Measurements from ENCODE around the gene VMO1. TPM values are rescaled to one million over a fixed set of nuclear protein-coding genes. Genes with fewer than 3 reads are reported as not detected.
A peak's percentile ranks its signal among the peaks of the same experiment; 100 is the strongest.

VMO1 gene
- total RNA-seq, 1 experiment from 2014 or later = not detected

- no peak overlapping the region for H2BK5ac ChIP-seq (ENCODE audit: insufficient read length, low read length)
- peaks cover 5% of the 10 kb centered on the region for H3K23me2 ChIP-seq (ENCODE audit: insufficient read length, low read depth, low read length, poor library complexity, severe bottlenecking)
- H4K8ac ChIP-seq (replicated peaks; ENCODE audit: insufficient read length, low read depth, low read length) = no peak overlapping the region
- no peak overlapping the region for H4K5ac ChIP-seq (ENCODE audit: insufficient read length, low read depth, low read length)
- H4K20me1 ChIP-seq (ENCODE audit: control insufficient read depth, insufficient read depth, insufficient read length) = no peaks in the 10 kb centered on the region
- H3K4ac ChIP-seq (ENCODE audit: low read depth, low read length) = no peak overlapping the region
- TF ChIP-seq CTCF (conservative IDR thresholded peaks at IDR 0.05) = no peak
- H3K23ac ChIP-seq (ENCODE audit: insufficient read length, low read depth, low read length) = no peak overlapping the region
- no peak overlapping the region for H3K27ac ChIP-seq (ENCODE audit: insufficient read length, low read depth, low read length)
- peaks cover 15 to 16% of the 10 kb centered on the region in 2 experiments for H3K4me1 Mint-ChIP-seq
- H3K79me1 ChIP-seq (ENCODE audit: insufficient read depth, low read depth, low read length, poor library complexity, severe bottlenecking) = no peaks in the 10 kb centered on the region
- H2AK5ac ChIP-seq (ENCODE audit: insufficient read length, low read length) = no peak overlapping the region
- H3K9ac ChIP-seq (ENCODE audit: extremely low read depth, insufficient read length, low read length) = peak overlapping the region; percentile 46
- H3K14ac ChIP-seq (ENCODE audit: insufficient read depth, low read length) = no peak overlapping the region
- H3K56ac ChIP-seq (ENCODE audit: insufficient read length, low read depth, low read length) = no peak overlapping the region
- H3K4me3 Mint-ChIP-seq = peak overlapping the region; percentile 86 to 96
- H3K27ac Mint-ChIP-seq = peak overlapping the region in 2 of 3 experiments; percentile 91 to 93; a peak in 3 of 7 replicates
- H2BK20ac ChIP-seq (ENCODE audit: low read depth, low read length, poor library complexity, severe bottlenecking) = no peak overlapping the region
- no peak overlapping the region for H2BK120ac ChIP-seq (ENCODE audit: low read depth, low read length, poor library complexity, severe bottlenecking)
- no peaks in the 10 kb centered on the region for H3K9me3 Mint-ChIP-seq
- no peaks in the 10 kb centered on the region; the same call in 1 of the 2 replicates for H3K27me3 Mint-ChIP-seq (ENCODE audit: low read depth)
- no peak overlapping the region for H2BK15ac ChIP-seq (ENCODE audit: low read depth, low read length)
- H4K91ac ChIP-seq (ENCODE audit: insufficient read length, low read depth, low read length) = no peak overlapping the region
- no peak overlapping the region for H3T11ph ChIP-seq (ENCODE audit: low read length)
- H2AFZ ChIP-seq (ENCODE audit: low read length) = no peak overlapping the region
- H3K27me3 ChIP-seq (ENCODE audit: insufficient read depth, low read length) = no peaks in the 10 kb centered on the region
- DNase-seq = no peak
- H3K4me1 ChIP-seq (ENCODE audit: insufficient read depth, low read length) = no peaks in the 10 kb centered on the region
- peak overlapping the region; percentile 82 for H3K4me2 ChIP-seq (ENCODE audit: insufficient read depth, insufficient read length, low read length)
- no peaks in the 10 kb centered on the region for H3K79me2 ChIP-seq (ENCODE audit: insufficient read depth, low read length)
- H3K36me3 Mint-ChIP-seq (ENCODE audit: insufficient read depth in 1 of 3, low read depth in 3 of 3) = peaks cover 14 to 31% (median 30%) of the 10 kb centered on the region in 3 experiments; a peak in 6 of 7 replicates
- no peak overlapping the region for H2BK12ac ChIP-seq (ENCODE audit: insufficient read length, low read depth, low read length)
- H3K18ac ChIP-seq (ENCODE audit: insufficient read length, low read depth, low read length) = no peak overlapping the region
- H3K9me3 ChIP-seq (ENCODE audit: control insufficient read depth, low read depth, low read length) = no peaks in the 10 kb centered on the region
- WGBS (ENCODE audit: extremely low coverage, insufficient read length, low lambda C conversion rate) = no CpG with 5 or more reads among the region's 32 CpGs
Observed at GRCh38 chr17:4807605-4808377, 21.6 kb upstream of the VMO1 start.
